HepG2 (cell line): ENCODE measurements around the gene CISH. TPM values are rescaled to one million over a fixed set of nuclear protein-coding genes. Genes with fewer than 3 reads are reported as not detected.
A peak's percentile ranks its signal among the peaks of the same experiment; 100 is the strongest.

Experiments
- E2F2 ChIP-seq: sonication (generic); formaldehyde crosslinking; IDR thresholded peaks from 2 replicates; pipeline ENCODE4 v1.4.0; 2020; ENCODE audit warnings: missing genetic modification reagents, borderline replicate concordance
- EEA1 ChIP-seq: sonication (generic); formaldehyde crosslinking; IDR thresholded peaks from 2 replicates; pipeline ENCODE4 v1.5.1; 2020; ENCODE audit warnings: mild to moderate bottlenecking, missing genetic modification reagents, borderline replicate concordance
- ESRRA ChIP-seq: sonication (generic); formaldehyde crosslinking; IDR thresholded peaks from 2 replicates; pipeline ENCODE4 v1.5.1; 2020; ENCODE audit warnings: mild to moderate bottlenecking, low read depth, missing genetic modification reagents
- GLI4 ChIP-seq: sonication (generic); formaldehyde crosslinking; IDR thresholded peaks from 2 replicates; pipeline ENCODE4 v1.5.1; 2020; ENCODE audit warnings: missing genetic modification reagents, mild to moderate bottlenecking, moderate library complexity, borderline replicate concordance
- HNRNPL ChIP-seq: fragments of 200-400 bp; formaldehyde crosslinking; IDR thresholded peaks from 2 replicates; pipeline ENCODE4 v1.6.1; 2017; ENCODE audit warnings: mild to moderate bottlenecking, low read depth, low read length
- HOMEZ ChIP-seq: IDR thresholded peaks from 2 replicates; pipeline ENCODE4 v1.6.1; 2016; ENCODE audit warnings: low read depth
- KDM4B ChIP-seq: sonication (generic); formaldehyde crosslinking; IDR thresholded peaks from 2 replicates; pipeline ENCODE4 v1.4.0; 2020; ENCODE audit warnings: missing genetic modification reagents
- ONECUT2 ChIP-seq: sonication (generic); formaldehyde crosslinking; IDR thresholded peaks from 2 replicates; pipeline ENCODE4 v1.4.0; 2020; ENCODE audit warnings: missing genetic modification reagents
- PHF5A ChIP-seq: IDR thresholded peaks from one replicate; pipeline ENCODE4 v1.6.1; 2018; ENCODE audit warnings: low read depth, missing genetic modification reagents; ENCODE audit not compliant: unreplicated experiment
- ZBTB2 ChIP-seq: sonication (generic); formaldehyde crosslinking; IDR thresholded peaks from 2 replicates; pipeline ENCODE4 v1.8.0; 2022; ENCODE audit warnings: low read depth, missing genetic modification reagents
- ZBTB7B ChIP-seq: sonication (generic); formaldehyde crosslinking; IDR thresholded peaks from 2 replicates; pipeline ENCODE4 v1.4.0; 2020; ENCODE audit warnings: missing genetic modification reagents
- ZNF142 ChIP-seq: sonication (generic); formaldehyde crosslinking; IDR thresholded peaks from 2 replicates; pipeline ENCODE4 v1.4.0; 2020; ENCODE audit warnings: missing genetic modification reagents
- ZNF414 ChIP-seq: sonication (generic); formaldehyde crosslinking; IDR thresholded peaks from 2 replicates; pipeline ENCODE4 v1.5.0; 2020; ENCODE audit warnings: missing genetic modification reagents
- ZNF577 ChIP-seq: sonication (generic); formaldehyde crosslinking; IDR thresholded peaks from 2 replicates; pipeline ENCODE4 v1.4.0; 2020; ENCODE audit warnings: mild to moderate bottlenecking, low read depth, missing genetic modification reagents, borderline replicate concordance
- ZNF839 ChIP-seq: sonication (generic); formaldehyde crosslinking; IDR thresholded peaks from 2 replicates; pipeline ENCODE4 v1.4.0; 2020; ENCODE audit warnings: missing genetic modification reagents, mild to moderate bottlenecking, borderline replicate concordance
- polyA plus RNA-seq, 8 experiments: library from polyadenylated mRNA; depleted of rRNA in 3 of 8; stranded (reverse) in 7 of 8; unstranded in 1 of 8; fragments of >200 nt; fragmentation: Illumina TruSeq in 4 of 8; extraction: Trizol in 4 of 8; gene quantifications; 2 replicates each; pipeline versions ENCODE4 v1.2.1 to v1.2.3, GENCODE V29; 2011 to 2016; ENCODE audit warnings: low read depth in 4 of 8, missing spikeins in 1 of 8, mixed read lengths in 1 of 8; ENCODE audit not compliant: insufficient read depth in 1 of 8
- total RNA-seq, 5 experiments: library from RNA; depleted of rRNA; stranded (reverse); fragments of >200 nt; fragmentation: Illumina TruSeq; extraction: Trizol; gene quantifications; 2 replicates each; pipeline ENCODE4 v1.2.3, GENCODE V29; 2016; ENCODE audit warnings: low read depth in 1 of 5

Gene CISH
- total and polyA plus RNA-seq, 2 of the 13 experiments (the other 11 are each of a cell fraction or from before 2014, with no cell fraction given), result 0.91 to 1.5 TPM

- TF ChIP-seq ZNF142 (peak; percentile 68), ZBTB2 (CRISPR knock-in tag) (no peak), E2F2 (CRISPR knock-in tag) (no peak), ZBTB7B (CRISPR knock-in tag) (peak; percentile 88; the same call in 1 of the 2 replicates), ESRRA (CRISPR knock-in tag) (peak; percentile 99), ZNF414 (no peak), GLI4 (CRISPR knock-in tag) (no peak), KDM4B (no peak), PHF5A (CRISPR knock-in tag) (no peak), HNRNPL (0 out of 2 replicates have a peak, but pooled peaks have one; percentile 73), HOMEZ (CRISPR knock-in tag) (no peak), ZNF577 (no peak), ZNF839 (CRISPR knock-in tag) (no peak), ONECUT2 (no peak), EEA1 (CRISPR knock-in tag) (no peak)
Measured at GRCh38 chr3:50587806-50588758, 23.5 kb downstream of the CISH start (continued).
